T47D (cell line): ENCODE measurements around the gene MAN1C1.
"Not testable (repeated sequence)": the region's sequence is repeated elsewhere in the genome, so short reads cannot be mapped to it uniquely, and the experiment has no call there.

Experiments
- DNase-seq, 2 experiments: peaks; one replicate each; pipeline versions ENCODE4 v3.0.0 to v3.0.0-alpha.2; 2011 to 2012; ENCODE audit warnings: low read depth in 1 of 2, low spot score in 1 of 2
- JUND ChIP-seq: IDR thresholded peaks from 2 replicates; pipeline ENCODE4 v1.6.1; 2012; ENCODE audit warnings: low read depth
- in situ Hi-C: cut with HindIII; loops from 2 replicates; pipeline ENCODE4 v1.10.0; 2016; ENCODE audit warnings: low sequenced_read_pairs, low pct_unique_long_range_greater_than_20kb

The MAN1C1 gene

GRCh38 chr1:25728301-25728935, 111.8 kb downstream of the MAN1C1 start:
- in situ Hi-C loops, result no loop called here
- no peak for TF ChIP-seq JUND
- DNase-seq, result no peak

- in situ Hi-C loops, result no loop called here
- no peak for DNase-seq
- TF ChIP-seq JUND, result no peak
Observed at GRCh38 chr1:25729045-25729444, 112.5 kb downstream of the MAN1C1 start.

GRCh38 chr1:25729790-25730644, 113.4 kb downstream of the MAN1C1 start:
- TF ChIP-seq JUND, result no peak
- in situ Hi-C loops, result no loop called here
- DNase-seq, result no peak

GRCh38 chr1:25731148-25731547, 114.6 kb downstream of the MAN1C1 start:
- TF ChIP-seq JUND, result no peak
- no peak for DNase-seq
- in situ Hi-C loops, result no loop called here

GRCh38 chr1:25731626-25732370, 115.2 kb downstream of the MAN1C1 start:
- TF ChIP-seq JUND, result no peak
- no peak for DNase-seq
- in situ Hi-C loops, result no loop called here

GRCh38 chr1:25732821-25733220, 116.2 kb downstream of the MAN1C1 start:
- TF ChIP-seq JUND, result no peak
- in situ Hi-C loops, result no loop called here
- DNase-seq, result no peak

- TF ChIP-seq JUND, result no peak
- in situ Hi-C loops, result no loop called here
- DNase-seq, result no peak
Observed at GRCh38 chr1:25733271-25733670, 116.7 kb downstream of the MAN1C1 start.

GRCh38 chr1:25734991-25735390, 118.4 kb downstream of the MAN1C1 start:
- in situ Hi-C loops, DNase-seq: not testable (repeated sequence)

- DNase-seq, result no peak
- no peak for TF ChIP-seq JUND
- in situ Hi-C loops, result no loop called here
Observed at GRCh38 chr1:25735956-25736529, 119.5 kb downstream of the MAN1C1 start.

GRCh38 chr1:25737130-25737529, 120.5 kb downstream of the MAN1C1 start:
- no peak for TF ChIP-seq JUND
- DNase-seq, result no peak
- in situ Hi-C loops, result no loop called here

GRCh38 chr1:25738499-25738898, 121.9 kb downstream of the MAN1C1 start:
- in situ Hi-C loops, result no loop called here
- TF ChIP-seq JUND, result no peak
- DNase-seq, result no peak

- no peak for DNase-seq
- in situ Hi-C loops, result no loop called here
- no peak for TF ChIP-seq JUND
Observed at GRCh38 chr1:25739341-25739740, 122.8 kb downstream of the MAN1C1 start.
